H54 (cell line): ENCODE measurements around the gene LGMN.
"Not testable (repeated sequence)": the region's sequence is repeated elsewhere in the genome, so short reads cannot be mapped to it uniquely, and the experiment has no call there.

ENCODE experiments used
- DNase-seq: peaks from one replicate; pipeline ENCODE4 v3.0.0; 2011; ENCODE audit warnings: low spot score, mixed read lengths; ENCODE audit not compliant: insufficient read length
- FAIRE-seq: peaks from 3 replicates; lab custom pipeline; 2011; peaks lifted over from hg19 to GRCh38; lab: Jason Lieb, UNC
- POLR2A ChIP-seq: IDR thresholded peaks from 2 replicates; pipeline ENCODE4 v1.6.1; 2011; ENCODE audit warnings: low read depth, mild to moderate bottlenecking, low read length

The LGMN gene

GRCh38 chr14:92687681-92688433 lies 60.6 kb downstream of the LGMN start:
- no peak for TF ChIP-seq POLR2A
- no peak for DNase-seq
- no peak for FAIRE-seq

GRCh38 chr14:92686900-92687427 lies 61.5 kb downstream of the LGMN start:
- no peak for TF ChIP-seq POLR2A
- DNase-seq (peak; percentile 63), FAIRE-seq (no peak)

GRCh38 chr14:92686411-92686899 lies 62.0 kb downstream of the LGMN start:
- FAIRE-seq: no peak
- DNase-seq: no peak
- no peak for TF ChIP-seq POLR2A

GRCh38 chr14:92685784-92686355 lies 62.6 kb downstream of the LGMN start:
- DNase-seq (no peak), FAIRE-seq (no peak)
- TF ChIP-seq POLR2A: no peak

GRCh38 chr14:92684801-92685560 lies 63.4 kb downstream of the LGMN start:
- DNase-seq (no peak), FAIRE-seq (no peak)
- no peak for TF ChIP-seq POLR2A

- FAIRE-seq (no peak), DNase-seq (no peak)
- no peak for TF ChIP-seq POLR2A
Observed at GRCh38 chr14:92683041-92683440, 65.4 kb downstream of the LGMN start.

- FAIRE-seq: peak; percentile 66
- no peak for TF ChIP-seq POLR2A
- peak; percentile 82 for DNase-seq
Observed at GRCh38 chr14:92680781-92681650, 67.4 kb downstream of the LGMN start.

GRCh38 chr14:92680330-92680729 lies 68.1 kb downstream of the LGMN start:
- not testable (repeated sequence) for FAIRE-seq, DNase-seq

- no peak for TF ChIP-seq POLR2A
Observed at GRCh38 chr14:92679246-92679645, 69.2 kb downstream of the LGMN start.

GRCh38 chr14:92678766-92679165 lies 69.7 kb downstream of the LGMN start:
- no peak for TF ChIP-seq POLR2A
- no peak for FAIRE-seq
- no peak for DNase-seq

More at GRCh38 chr14:92679246-92679645, 69.2 kb downstream of the LGMN start:
- DNase-seq: no peak
- FAIRE-seq: no peak

- FAIRE-seq (no peak), DNase-seq (no peak)
- TF ChIP-seq POLR2A: no peak
Observed at GRCh38 chr14:92677955-92678354, 70.5 kb downstream of the LGMN start.

GRCh38 chr14:92677087-92677668 lies 71.2 kb downstream of the LGMN start:
- FAIRE-seq: no peak
- DNase-seq: no peak
- no peak for TF ChIP-seq POLR2A

- no peak for FAIRE-seq
- DNase-seq: no peak
- no peak for TF ChIP-seq POLR2A
Observed at GRCh38 chr14:92676403-92677086, 71.9 kb downstream of the LGMN start.
